Heart left ventricle (tissue), 16 donors: Measurements from ENCODE around the gene LGALS1. TPM values are rescaled to one million over a fixed set of nuclear protein-coding genes. Genes with fewer than 3 reads are reported as not detected.
A peak's percentile ranks its signal among the peaks of the same experiment; 100 is the strongest.

Source experiments
- ATAC-seq, 4 donors: fragments of 200-7000 bp; cut with Tn5 transposase; one replicate each; pipeline ENCODE4 v1.9.1; 2020 to 2022; ENCODE audit warnings: moderate library complexity in 4 of 4, mild to moderate bottlenecking in 3 of 4, moderate number of reproducible peaks in 1 of 4
- DNase-seq, 5 donors: peaks; one replicate each; pipeline ENCODE4 v3.0.0-alpha.2; 2020
- H3K27ac ChIP-seq, 12 donors: fragments of 200-600 bp; sonication (generic) in 4 of 12; one replicate each; pipeline versions ENCODE4 v1.5.0 to v1.8.0; 2016 to 2022; ENCODE audit warnings: mild to moderate bottlenecking in 2 of 12
- H3K27me3 ChIP-seq, 9 donors: fragments of 200-600 bp; sonication (generic) in 2 of 9; one replicate each; pipeline versions ENCODE4 v1.5.1 to v1.8.0; 2016 to 2022; ENCODE audit warnings: mild to moderate bottlenecking in 3 of 9
- H3K36me3 ChIP-seq, 9 donors: fragments of 200-600 bp; sonication (generic) in 2 of 9; one replicate each; pipeline versions ENCODE4 v1.5.0 to v1.8.0; 2018 to 2022; ENCODE audit warnings: mild to moderate bottlenecking in 2 of 9
- H3K4me1 ChIP-seq, 12 donors: fragments of 200-600 bp; sonication (generic) in 4 of 12; one replicate each; pipeline versions ENCODE4 v1.5.0 to v1.8.0; 2016 to 2022; ENCODE audit warnings: mild to moderate bottlenecking in 3 of 12
- H3K4me3 ChIP-seq, 12 donors: fragments of 200-600 bp; sonication (generic) in 4 of 12; one replicate each; pipeline versions ENCODE4 v1.5.0 to v1.8.0; 2017 to 2022; ENCODE audit warnings: mild to moderate bottlenecking in 9 of 12, moderate library complexity in 4 of 12
- H3K9me3 ChIP-seq, 12 donors: fragments of 200-600 bp; sonication (generic) in 4 of 12; one replicate each; pipeline versions ENCODE4 v1.5.0 to v1.8.0; 2016 to 2022; ENCODE audit warnings: mild to moderate bottlenecking in 1 of 12
- CTCF ChIP-seq, 12 donors: fragments of 200-600 bp; sonication (generic) in 4 of 12; IDR thresholded peaks; one replicate each; pipeline versions ENCODE4 v1.5.0 to v1.8.0; 2018 to 2022; ENCODE audit warnings: antibody characterized with exemption in 12 of 12, mild to moderate bottlenecking in 5 of 12
- POLR2A ChIP-seq, 2 donors: fragments of 450-650 bp; IDR thresholded peaks; one replicate each; pipeline ENCODE4 v1.6.1; 2017; ENCODE audit warnings: antibody characterized with exemption in 2 of 2, mild to moderate bottlenecking in 2 of 2, moderate library complexity in 2 of 2
- WGBS, 4 donors: extraction: QIAGEN DNeasy Blood & Tissue Kit in 2 of 4; methylation state at CpG; one replicate each; pipeline versions ENCODE4 v1.1.5 to v1.1.7; 2013 to 2018; 5-methylcytosine and 5-hydroxymethylcytosine counted together
- intact Hi-C, 10 donors: fragments of 100-400 bp; cut with DNase I; formaldehyde crosslinking; loops; one replicate each; pipeline versions ENCODE4 v1.11.1 to v1.14.2; 2022
- polyA plus RNA-seq, 2 donors: library from polyadenylated mRNA; stranded (reverse); fragments of 200-250 nt; gene quantifications; one replicate each; pipeline ENCODE4 v1.2.3, GENCODE V29; 2013
- total RNA-seq, 9 donors: library from RNA; depleted of rRNA in 2 of 9; stranded (reverse); fragments of >200 nt in 2 of 9; fragmentation: NEBNext Ultra II Directional in 3 of 9; extraction: Animal tissue kit (Norgen Biotek cat#: 25700) in 3 of 9; gene quantifications; one replicate each; pipeline versions ENCODE4 v1.1.0 to v1.2.4, GENCODE V29; 2016 to 2023
- donor health status: ischemic (EF 13 %, LVEDD 7.1; RV severe dilation, severe dysfunction).
- donor health status: healthy with polysubstance abuse.
- donor health status: DM: no; HTN: yes; CAD: no.
- donor health status: DM: no; HTN: no; CAD: no.
- donor health status: ischemic (EF 25% LVEDD 6.9; RV normal size, moderate dysfunction).
- donor health status: ischemic (EF 25% LVEDD 5.7; RV mildly dilated, moderate dysfunction).
- donor health status: healthy.
- donor health status: DM: yes; HTN: yes; CAD: no.
- donor health status: ischemic (EF 35%, LVEDD 5.7; RV mildly dilated, moderate dysfunction).
- donor health status: nonischemic (EF 11% LVEDD 7.7; RV severe dilation, severe dysfunction).
- donor health status: DM: yes; HTN: yes; CAD: no.
- donor health status: PGD.
- donor health status: ischemic (EF 29% LVEDD 5.4; RV normal size, mild dysfunction).
- donor health status: nonischemic (EF 23%, LVEDD 6.1; RV moderate dilation, normal function).

Gene LGALS1
- total and polyA plus RNA-seq, 11 donors = 722 to 2,204 (median 951) TPM

- WGBS, 4 donors = 73 to 82% (median 79%) methylated on average over 12 to 13 of the region's 13 CpGs
- TF ChIP-seq CTCF (IDR thresholded peaks at IDR 0.05) = no peak
- Histone ChIP-seq H3K27me3 (no peaks in the 10 kb centered on the region), H3K4me3 (peak overlapping the region in 1 of 12 donors; percentile 15), H3K9me3 (no peaks in the 10 kb centered on the region), H3K27ac (peak overlapping the region in 10 of 12 donors; percentile 15 to 90 (median 65)), H3K36me3 (peaks cover 0 to 78% (median 32%) of the 10 kb centered on the region in 9 donors), H3K4me1 (peaks cover 0 to 49% (median 27%) of the 10 kb centered on the region in 12 donors)
- intact Hi-C loops = loop anchor here in 1 of 10 donors (5.0 kb wide), 1 partner anchor 51 kb away; the partner anchor contains the start of gene LGALS1
- no peak for ATAC-seq
- DNase-seq = no peak
These were observed 48.8 kb upstream of the LGALS1 start for GRCh38 chr22:37626556-37627075.

- Histone ChIP-seq H3K4me1 (peaks cover 0 to 54% (median 27%) of the 10 kb centered on the region in 12 donors), H3K9me3 (no peaks in the 10 kb centered on the region), H3K27me3 (no peaks in the 10 kb centered on the region), H3K27ac (peak overlapping the region in 9 of 12 donors; percentile 48 to 90 (median 66)), H3K36me3 (peaks cover 0 to 78% (median 29%) of the 10 kb centered on the region in 9 donors), H3K4me3 (peak overlapping the region in 1 of 12 donors; percentile 15)
- TF ChIP-seq POLR2A (IDR thresholded peaks at IDR 0.05) (no peak), CTCF (IDR thresholded peaks at IDR 0.05) (no peak)
- intact Hi-C loops = loop anchor here in 1 of 10 donors (5.0 kb wide), 1 partner anchor 50 kb away; the partner anchor contains the start of gene LGALS1
- peak in 1 of 4 donors; percentile 1 for ATAC-seq
- WGBS, 4 donors = 66 to 78% (median 68%) methylated on average over 7 of the region's 7 CpGs
- no peak for DNase-seq
These were observed 48.3 kb upstream of the LGALS1 start for GRCh38 chr22:37627121-37627520.

- WGBS, 4 donors = 65 to 86% (median 74%) methylated on average over 4 to 6 of the region's 6 CpGs
These were observed 47.9 kb upstream of the LGALS1 start for GRCh38 chr22:37627545-37627944.

More at GRCh38 chr22:37627545-37627944, 47.9 kb upstream of the LGALS1 start:
- Histone ChIP-seq H3K4me1 (peaks cover 0 to 58% (median 28%) of the 10 kb centered on the region in 12 donors), H3K27me3 (no peaks in the 10 kb centered on the region), H3K36me3 (peaks cover 0 to 74% (median 25%) of the 10 kb centered on the region in 9 donors), H3K27ac (peak overlapping the region in 8 of 12 donors; percentile 56 to 90 (median 67)), H3K9me3 (no peaks in the 10 kb centered on the region), H3K4me3 (peak overlapping the region in 1 of 12 donors; percentile 15)
- no peak for TF ChIP-seq POLR2A (IDR thresholded peaks at IDR 0.05)
- no peak for TF ChIP-seq CTCF (IDR thresholded peaks at IDR 0.05)
- ATAC-seq (peak in 1 of 4 donors; percentile 1), DNase-seq (peak in 2 of 5 donors; percentile 50 to 75)
- intact Hi-C loops = loop anchor here in 1 of 10 donors (5.0 kb wide), 1 partner anchor 50 kb away; the partner anchor contains the start of gene LGALS1
